Muscle layer of colon (tissue), 2 donors: Measurements from ENCODE around the gene LIMK2.

Experiments used
- H3K27ac ChIP-seq: one replicate; pipeline ENCODE4 v1.7.0; 2013; ENCODE audit warnings: low read depth, mild to moderate bottlenecking, low read length, moderate library complexity
- H3K27me3 ChIP-seq, 2 donors: one replicate each; pipeline ENCODE4 v1.7.0; 2013; ENCODE audit warnings: low read length in 2 of 2, mild to moderate bottlenecking in 2 of 2; ENCODE audit not compliant: insufficient read depth in 2 of 2, control insufficient read depth in 1 of 2
- H3K36me3 ChIP-seq: one replicate; pipeline ENCODE4 v1.7.0; 2013; ENCODE audit warnings: mild to moderate bottlenecking, low read length; ENCODE audit not compliant: insufficient read depth
- H3K4me1 ChIP-seq: one replicate; pipeline ENCODE4 v1.7.0; 2013; ENCODE audit warnings: mild to moderate bottlenecking, low read length; ENCODE audit not compliant: insufficient read depth
- H3K4me3 ChIP-seq, 2 donors: one replicate each; pipeline ENCODE4 v1.7.0; 2013; ENCODE audit warnings: low read length in 2 of 2, low read depth in 1 of 2, mild to moderate bottlenecking in 1 of 2, moderate library complexity in 1 of 2
- H3K9ac ChIP-seq: one replicate; pipeline ENCODE4 v1.7.0; 2013; ENCODE audit warnings: low read length
- H3K9me3 ChIP-seq: one replicate; pipeline ENCODE4 v1.7.0; 2013; ENCODE audit warnings: mild to moderate bottlenecking, low read length
- donor health status: abdominal sarcoma.
- donor health status: Adenocarcinoma of cecum.

The LIMK2 gene

GRCh38 chr22:31247726-31248125, 35.6 kb downstream of the LIMK2 start:
- H3K4me3 ChIP-seq = peak overlapping the region in 1 of 2 donors; percentile 70
- no peaks in the 10 kb centered on the region for H3K27me3 ChIP-seq
- H3K9ac ChIP-seq = no peak overlapping the region
- H3K4me1 ChIP-seq = peaks cover 35% of the 10 kb centered on the region
- no peaks in the 10 kb centered on the region for H3K36me3 ChIP-seq
- no peak overlapping the region for H3K27ac ChIP-seq
- H3K9me3 ChIP-seq = no peaks in the 10 kb centered on the region

GRCh38 chr22:31248138-31248745, 36.1 kb downstream of the LIMK2 start:
- Histone ChIP-seq H3K4me3 (peak overlapping the region; percentile 46 to 70), H3K9me3 (no peaks in the 10 kb centered on the region), H3K4me1 (peaks cover 34% of the 10 kb centered on the region), H3K36me3 (no peaks in the 10 kb centered on the region), H3K27me3 (no peaks in the 10 kb centered on the region), H3K9ac (peak overlapping the region; percentile 60), H3K27ac (peak overlapping the region; percentile 43)

GRCh38 chr22:31248965-31249958, 37.2 kb downstream of the LIMK2 start:
- Histone ChIP-seq H3K4me3 (peak overlapping the region in 1 of 2 donors; percentile 70), H3K27me3 (no peaks in the 10 kb centered on the region), H3K36me3 (no peaks in the 10 kb centered on the region), H3K27ac (no peak overlapping the region), H3K9me3 (no peaks in the 10 kb centered on the region), H3K9ac (peak overlapping the region; percentile 60), H3K4me1 (peaks cover 24% of the 10 kb centered on the region)

GRCh38 chr22:31250740-31251600, 38.9 kb downstream of the LIMK2 start:
- Histone ChIP-seq H3K27ac (no peak overlapping the region), H3K9me3 (no peaks in the 10 kb centered on the region), H3K27me3 (no peaks in the 10 kb centered on the region), H3K4me1 (peaks cover 18% of the 10 kb centered on the region), H3K36me3 (no peaks in the 10 kb centered on the region), H3K9ac (no peak overlapping the region), H3K4me3 (no peak overlapping the region)

- Histone ChIP-seq H3K27ac (no peak overlapping the region), H3K36me3 (peaks cover 10% of the 10 kb centered on the region), H3K4me1 (peaks cover 9% of the 10 kb centered on the region), H3K27me3 (no peaks in the 10 kb centered on the region), H3K9me3 (no peaks in the 10 kb centered on the region), H3K4me3 (no peak overlapping the region), H3K9ac (no peak overlapping the region)
These were observed 41.9 kb downstream of the LIMK2 start for GRCh38 chr22:31253949-31254348.

GRCh38 chr22:31259798-31260473, 47.8 kb downstream of the LIMK2 start:
- no peak overlapping the region for H3K4me3 ChIP-seq
- H3K9me3 ChIP-seq = no peaks in the 10 kb centered on the region
- H3K27ac ChIP-seq = no peak overlapping the region
- H3K4me1 ChIP-seq = no peaks in the 10 kb centered on the region
- no peak overlapping the region for H3K9ac ChIP-seq
- no peaks in the 10 kb centered on the region for H3K27me3 ChIP-seq
- peaks cover 56% of the 10 kb centered on the region for H3K36me3 ChIP-seq

- no peaks in the 10 kb centered on the region for H3K27me3 ChIP-seq
- no peak overlapping the region for H3K4me3 ChIP-seq
- no peak overlapping the region for H3K9ac ChIP-seq
- no peaks in the 10 kb centered on the region for H3K4me1 ChIP-seq
- no peaks in the 10 kb centered on the region for H3K9me3 ChIP-seq
- H3K27ac ChIP-seq = no peak overlapping the region
- peaks cover 56% of the 10 kb centered on the region for H3K36me3 ChIP-seq
These were observed 48.4 kb downstream of the LIMK2 start for GRCh38 chr22:31260474-31260856.

GRCh38 chr22:31262312-31263133, 50.4 kb downstream of the LIMK2 start:
- H3K4me1 ChIP-seq = no peaks in the 10 kb centered on the region
- H3K36me3 ChIP-seq = peaks cover 72% of the 10 kb centered on the region
- H3K9me3 ChIP-seq = no peaks in the 10 kb centered on the region
- H3K27me3 ChIP-seq = no peaks in the 10 kb centered on the region
- H3K4me3 ChIP-seq = no peak overlapping the region
- no peak overlapping the region for H3K27ac ChIP-seq
- H3K9ac ChIP-seq = no peak overlapping the region

GRCh38 chr22:31263896-31264640, 52.0 kb downstream of the LIMK2 start:
- Histone ChIP-seq H3K27ac (no peak overlapping the region), H3K4me1 (no peaks in the 10 kb centered on the region), H3K36me3 (peaks cover 72% of the 10 kb centered on the region), H3K9me3 (no peaks in the 10 kb centered on the region), H3K9ac (no peak overlapping the region), H3K4me3 (no peak overlapping the region), H3K27me3 (no peaks in the 10 kb centered on the region)

- no peaks in the 10 kb centered on the region for H3K9me3 ChIP-seq
- H3K4me1 ChIP-seq = no peaks in the 10 kb centered on the region
- H3K27me3 ChIP-seq = no peaks in the 10 kb centered on the region
- no peak overlapping the region for H3K4me3 ChIP-seq
- peaks cover 50% of the 10 kb centered on the region for H3K36me3 ChIP-seq
- no peak overlapping the region for H3K9ac ChIP-seq
- no peak overlapping the region for H3K27ac ChIP-seq
These were observed 56.2 kb downstream of the LIMK2 start for GRCh38 chr22:31268281-31268680.
